ENCODE data around the gene FOXO1.

FOXO1 gene

GRCh38 chr13:40506592-40507446 lies 159.6 kb downstream of the FOXO1 start:
- no peak for DNase-seq (ENCODE audit: low read depth)
